ENCODE results near the gene HOXA5.

HOXA5 gene

GRCh38 chr7:27171637-27172314 lies 28.3 kb upstream of the HOXA5 start:
- no peak for DNase-seq (ENCODE audit: low read depth in 2 of 2)

GRCh38 chr7:27171325-27171636 lies 27.8 kb upstream of the HOXA5 start:
- no peak for DNase-seq (ENCODE audit: low read depth in 2 of 2)

- DNase-seq (ENCODE audit: low read depth in 2 of 2): no peak
Observed at GRCh38 chr7:27170426-27171324, 27.2 kb upstream of the HOXA5 start.

GRCh38 chr7:27169658-27170425 lies 26.4 kb upstream of the HOXA5 start:
- no peak for DNase-seq (ENCODE audit: low read depth in 2 of 2)

- DNase-seq (ENCODE audit: low read depth in 2 of 2): no peak
Observed at GRCh38 chr7:27168265-27168947, 24.9 kb upstream of the HOXA5 start.

DNA sequence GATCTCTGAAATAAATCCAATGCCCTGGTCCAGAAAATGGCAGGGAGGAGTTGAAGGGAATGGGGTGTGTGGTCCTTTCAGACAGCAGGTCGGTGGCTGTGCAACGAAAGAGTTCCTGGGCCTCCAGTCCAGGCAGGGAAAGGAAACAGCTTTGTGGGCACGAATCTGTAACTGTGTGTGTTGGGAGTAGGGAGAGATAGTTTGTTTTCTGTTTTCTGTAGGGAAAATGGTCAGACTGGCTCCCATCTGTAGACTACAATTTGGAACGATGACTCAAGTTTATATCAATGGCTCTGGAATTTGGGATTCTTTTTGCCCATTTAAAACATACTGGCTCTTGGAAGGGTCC lies 24.4 kb upstream of the HOXA5 start:
- no peak for DNase-seq (ENCODE audit: low read depth in 2 of 2)

DNA sequence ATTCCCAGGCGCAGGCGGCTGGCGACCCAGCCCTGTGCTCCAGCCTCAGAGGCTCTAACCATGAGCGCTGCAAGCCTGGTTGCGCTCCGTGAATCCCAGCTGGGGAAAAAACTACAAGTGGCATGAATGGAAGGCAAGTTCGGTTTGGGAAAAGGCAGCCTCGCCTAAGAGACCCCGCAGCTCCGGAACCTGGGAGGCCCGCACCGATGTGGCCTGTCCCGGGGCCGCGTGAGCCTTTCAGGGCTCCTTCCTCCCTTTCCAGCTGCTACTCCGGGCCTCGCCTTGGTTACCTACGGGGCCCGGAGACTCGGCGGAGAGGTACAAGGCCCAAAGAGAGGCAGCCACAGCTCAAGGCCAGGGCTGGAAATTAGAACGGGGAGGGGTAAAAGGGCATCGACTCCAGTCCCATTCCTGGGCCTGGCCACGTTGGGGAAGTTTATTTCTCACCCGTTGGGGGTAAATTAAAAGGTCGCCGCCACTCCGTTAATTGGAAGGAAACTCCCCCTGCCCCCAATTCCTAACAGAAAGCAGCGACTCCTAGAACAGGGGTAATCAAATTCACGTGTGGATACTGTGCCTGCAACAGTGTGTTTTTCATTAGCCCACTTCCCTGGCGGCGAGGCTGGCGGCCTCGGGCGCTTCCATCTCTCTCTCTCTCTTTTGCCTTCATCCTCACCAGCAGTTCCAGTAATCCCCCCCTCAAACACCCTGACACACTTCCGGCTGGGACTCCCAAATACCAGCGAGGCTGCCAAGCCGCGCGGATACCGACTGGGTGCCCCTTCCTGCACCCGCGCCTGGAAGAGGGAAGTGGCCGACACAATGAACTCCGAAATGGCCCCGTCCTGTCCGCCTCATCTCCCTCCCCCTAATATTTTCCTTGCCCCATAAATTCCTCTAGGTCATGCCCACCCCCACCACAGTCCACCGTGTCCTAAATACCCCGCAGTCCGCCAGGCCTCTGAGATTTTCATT lies 23.3 kb upstream of the HOXA5 start:
- DNase-seq (ENCODE audit: low read depth in 2 of 2): peak in 1 of 2 experiments; percentile 71

GRCh38 chr7:27165996-27166530 lies 22.6 kb upstream of the HOXA5 start:
- DNase-seq (ENCODE audit: low read depth in 2 of 2): peak in 1 of 2 experiments; percentile 82

DNA sequence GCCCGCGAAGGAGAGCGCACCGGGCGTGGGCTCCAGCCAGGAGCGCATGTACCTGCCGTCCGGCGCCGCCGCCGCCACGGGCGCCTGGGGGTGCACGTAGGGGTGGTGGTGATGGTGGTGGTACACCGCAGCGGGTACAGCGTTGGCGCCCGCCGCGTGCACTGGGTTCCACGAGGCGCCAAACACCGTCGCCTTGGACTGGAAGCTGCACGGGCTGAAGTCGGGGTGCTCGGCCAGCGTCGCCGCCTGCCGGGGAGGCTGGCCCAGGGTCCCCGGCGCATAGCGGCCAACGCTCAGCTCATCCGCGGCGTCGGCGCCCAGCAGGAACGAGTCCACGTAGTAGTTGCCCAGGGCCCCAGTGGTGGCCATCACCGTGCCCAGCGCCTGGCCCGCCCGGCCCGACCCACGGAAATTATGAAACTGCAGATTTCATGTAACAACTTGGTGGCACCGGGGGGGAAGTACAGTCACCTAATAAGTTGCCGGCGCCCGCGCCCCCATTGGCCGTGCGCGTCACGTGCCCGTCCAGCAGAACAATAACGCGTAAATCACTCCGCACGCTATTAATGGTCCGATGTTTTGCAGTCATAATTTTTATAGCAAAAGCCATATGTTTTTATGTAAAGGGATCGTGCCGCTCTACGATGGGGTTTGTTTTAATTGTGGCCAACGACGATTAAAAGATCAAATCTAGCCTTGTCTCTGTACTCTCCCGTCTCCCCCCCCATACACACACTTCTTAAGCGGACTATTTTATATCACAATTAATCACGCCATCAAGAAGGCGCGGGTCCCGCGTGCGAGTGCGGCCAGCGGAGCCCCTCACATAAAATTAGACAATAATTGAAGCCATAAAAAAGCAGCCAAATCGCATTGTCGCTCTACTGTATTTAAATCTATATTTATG lies 21.9 kb upstream of the HOXA5 start, which contains the start of gene HOXA9:
HOXA9 (minus strand) TSS at position 449 of the 907 bp plus-strand sequence; CDS start at position 369, 80 bp downstream.
- peak; percentile 95 to 96 for DNase-seq (ENCODE audit: low read depth in 2 of 2)

DNA sequence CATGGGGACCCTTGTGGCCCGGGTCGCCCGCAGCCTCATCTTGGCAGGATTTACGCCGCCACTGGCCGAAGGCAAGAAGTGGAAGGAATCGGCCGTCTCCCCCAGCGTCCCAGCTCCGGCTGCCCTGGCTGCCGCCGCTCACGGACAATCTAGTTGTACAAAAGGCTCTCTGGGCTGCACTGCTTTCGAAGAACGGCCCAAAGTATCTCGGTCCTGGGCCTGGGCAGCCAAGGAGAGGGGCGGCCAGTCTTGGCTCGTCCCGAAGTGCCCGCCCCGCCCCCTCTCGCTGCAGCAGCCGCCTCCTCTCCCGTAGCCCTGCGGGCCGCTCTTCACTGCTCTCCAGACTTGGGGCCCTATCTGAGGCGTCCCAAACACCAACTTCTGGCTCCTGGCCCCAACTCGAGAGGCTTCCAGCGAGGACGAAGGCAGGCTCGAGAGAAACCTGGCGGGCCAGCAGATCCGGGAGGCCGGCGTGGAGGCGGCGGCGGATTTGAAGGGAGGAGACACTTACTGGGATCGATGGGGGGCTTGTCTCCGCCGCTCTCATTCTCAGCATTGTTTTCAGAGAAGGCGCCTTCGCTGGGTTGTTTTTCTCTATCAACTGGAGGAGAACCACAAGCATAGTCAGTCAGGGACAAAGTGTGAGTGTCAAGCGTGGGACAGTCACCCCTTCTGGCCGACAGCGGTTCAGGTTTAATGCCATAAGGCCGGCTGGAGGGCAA lies 21.0 kb upstream of the HOXA5 start:
- no peak for DNase-seq (ENCODE audit: low read depth in 2 of 2)

DNA sequence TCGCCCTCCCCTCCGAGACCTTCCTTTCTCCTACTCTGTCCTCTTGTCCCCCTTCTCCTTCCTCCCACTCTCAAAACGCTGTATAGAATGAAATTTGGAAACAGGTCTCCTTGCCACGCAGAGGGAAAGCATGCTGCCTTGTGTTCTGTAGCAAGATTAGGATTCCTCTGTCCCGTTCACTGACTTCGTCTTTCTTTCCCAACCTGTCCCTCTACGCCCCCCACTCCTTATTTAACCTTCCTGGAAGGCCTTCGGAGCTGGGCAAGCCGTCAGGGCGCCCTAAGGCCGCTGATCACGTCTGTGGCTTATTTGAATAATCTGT lies 20.5 kb upstream of the HOXA5 start:
- DNase-seq (ENCODE audit: low read depth in 2 of 2): no peak

DNA sequence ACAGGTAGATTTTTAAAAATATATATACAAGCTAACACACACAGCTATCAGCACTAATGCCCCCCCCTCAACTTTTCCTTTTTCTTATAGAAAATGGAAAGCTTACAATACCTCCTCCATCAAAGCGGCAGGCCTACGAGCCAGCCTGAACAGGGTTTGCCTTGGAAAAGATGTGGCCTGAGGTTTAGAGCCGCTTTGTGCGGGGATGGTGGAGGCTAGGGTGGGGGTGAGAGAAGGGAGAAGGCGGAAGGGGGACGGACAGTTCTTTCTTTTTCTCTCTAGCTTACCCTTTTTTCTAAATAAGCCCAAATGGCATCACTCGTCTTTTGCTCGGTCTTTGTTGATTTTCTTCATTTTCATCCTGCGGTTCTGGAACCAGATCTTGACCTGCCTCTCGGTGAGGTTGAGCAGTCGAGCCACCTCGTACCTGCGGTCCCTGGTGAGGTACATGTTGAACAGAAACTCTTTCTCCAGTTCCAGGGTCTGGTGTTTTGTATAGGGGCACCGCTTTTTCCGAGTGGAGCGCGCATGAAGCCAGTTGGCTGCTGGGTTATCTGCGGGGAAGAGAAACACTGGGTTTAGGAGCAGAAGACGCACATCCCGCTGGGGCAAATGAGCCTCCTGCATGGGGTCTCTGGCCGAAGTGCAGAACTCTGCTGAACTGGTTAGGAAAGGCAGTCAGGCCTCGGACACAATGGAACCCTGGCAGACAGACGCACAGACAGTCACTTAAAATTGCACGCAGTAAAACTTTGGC lies 20.0 kb upstream of the HOXA5 start:
- DNase-seq (ENCODE audit: low read depth in 2 of 2): no peak

- DNase-seq (ENCODE audit: low read depth in 2 of 2): no peak
Observed at GRCh38 chr7:27162561-27163287, 19.2 kb upstream of the HOXA5 start.

GRCh38 chr7:27161721-27162560 lies 18.5 kb upstream of the HOXA5 start:
- no peak for DNase-seq (ENCODE audit: low read depth in 2 of 2)

- DNase-seq (ENCODE audit: low read depth in 2 of 2): no peak
Observed at GRCh38 chr7:27161214-27161720, 17.8 kb upstream of the HOXA5 start.

- DNase-seq (ENCODE audit: low read depth in 2 of 2): peak in 1 of 2 experiments; percentile 68
Observed at GRCh38 chr7:27160546-27161213, 17.2 kb upstream of the HOXA5 start.

Measured in fibroblast of skin of left quadriceps (primary cell).